Left hindlimb (tissue), 1 donor: ENCODE results near the gene SYTL3.

Experiments used
- DNase-seq: peaks from one replicate; pipeline ENCODE4 v3.0.0-alpha.2; 2018

Gene SYTL3

GRCh38 chr6:158801655-158802294 is 151.9 kb downstream of the SYTL3 start:
- DNase-seq: no peak

- peak; percentile 45 for DNase-seq
These were observed 153.9 kb downstream of the SYTL3 start for GRCh38 chr6:158803733-158804143.

GRCh38 chr6:158804207-158804606 is 154.4 kb downstream of the SYTL3 start:
- DNase-seq: no peak

- no peak for DNase-seq
These were observed 156.0 kb downstream of the SYTL3 start for GRCh38 chr6:158805698-158806377.

GRCh38 chr6:158807515-158808441 is 157.9 kb downstream of the SYTL3 start:
- no peak for DNase-seq

GRCh38 chr6:158808442-158808833 is 158.6 kb downstream of the SYTL3 start:
- no peak for DNase-seq

- no peak for DNase-seq
These were observed 159.3 kb downstream of the SYTL3 start for GRCh38 chr6:158808941-158809678.

- DNase-seq: no peak
These were observed 160.6 kb downstream of the SYTL3 start for GRCh38 chr6:158810155-158811095.

GRCh38 chr6:158812611-158813010 is 162.8 kb downstream of the SYTL3 start:
- no peak for DNase-seq

- no peak for DNase-seq
These were observed 163.2 kb downstream of the SYTL3 start for GRCh38 chr6:158813032-158813431.
